IMR-90 (cell line): ENCODE measurements around the gene PIEZO1. TPM values are rescaled to one million over a fixed set of nuclear protein-coding genes. Genes with fewer than 3 reads are reported as not detected.
A peak's percentile ranks its signal among the peaks of the same experiment; 100 is the strongest.

Experiments
- ATAC-seq: fragments of 200-7000 bp; cut with Tn5 transposase; 2 replicates; pipeline ENCODE4 v1.9.1; 2020; ENCODE audit warnings: low read depth, mild to moderate bottlenecking, moderate library complexity
- BruUV-seq: library from RNA; stranded (reverse); fragments of 400-500 nt; replicated peaks from 2 replicates; lab custom pipeline; 2021; lab: Mats Ljungman, UMichigan
- CTCF ChIA-PET: fragments of 300-600 bp; formaldehyde crosslinking; extraction: SDS; loops from one replicate; lab custom pipeline; 2021; ENCODE audit warnings: antibody characterized with exemption; lab: Yijun Ruan, JAX
- POLR2A ChIA-PET: fragments of 300-600 bp; sonication (Branson Sonifier 250); formaldehyde crosslinking; loops from one replicate; lab custom pipeline; 2022; ENCODE audit warnings: antibody characterized with exemption; ENCODE audit not compliant: unreplicated experiment; lab: Charles Lee
- DNase-seq: peaks from one replicate; pipeline ENCODE4 v3.0.0; 2013
- H2AFZ ChIP-seq: replicated peaks from 2 replicates; pipeline ENCODE3; 2013; ENCODE audit warnings: low read length, mild to moderate bottlenecking; ENCODE audit not compliant: poor library complexity
- H2AK5ac ChIP-seq: 2 replicates; pipeline ENCODE4 v1.6.1; 2013; ENCODE audit warnings: low read depth, low read length, inconsistent platforms
- H2AK9ac ChIP-seq: replicated peaks from 2 replicates; pipeline ENCODE3; 2013; ENCODE audit warnings: mild to moderate bottlenecking, low read depth, low read length, moderate library complexity; ENCODE audit not compliant: poor library complexity
- H2BK120ac ChIP-seq: 2 replicates; pipeline ENCODE4 v1.6.1; 2013; ENCODE audit warnings: low read depth, low read length, inconsistent platforms
- H2BK15ac ChIP-seq: 3 replicates; pipeline ENCODE4 v1.6.1; 2013; ENCODE audit warnings: low read depth, low read length, inconsistent platforms
- H2BK20ac ChIP-seq: 2 replicates; pipeline ENCODE4 v1.6.1; 2013; ENCODE audit warnings: low read depth, mild to moderate bottlenecking, inconsistent platforms, low read length, moderate library complexity
- H2BK5ac ChIP-seq: 2 replicates; pipeline ENCODE4 v1.6.1; 2013; ENCODE audit warnings: mild to moderate bottlenecking, low read depth, low read length, inconsistent platforms; ENCODE audit not compliant: poor library complexity, severe bottlenecking
- H3K14ac ChIP-seq: replicated peaks from 2 replicates; pipeline ENCODE4 v1.6.1; 2013; ENCODE audit warnings: low read depth, low read length, inconsistent platforms
- H3K18ac ChIP-seq: 2 replicates; pipeline ENCODE4 v1.6.1; 2013; ENCODE audit warnings: low read depth, low read length, control low read depth
- H3K23ac ChIP-seq: 2 replicates; pipeline ENCODE4 v1.6.1; 2013; ENCODE audit warnings: low read depth, low read length, inconsistent platforms
- H3K27ac ChIP-seq: 2 replicates; pipeline ENCODE4 v1.5.1; 2013; ENCODE audit warnings: mild to moderate bottlenecking, control low read depth, low read length; ENCODE audit not compliant: insufficient read depth
- H3K27me3 ChIP-seq: 2 replicates; pipeline ENCODE4 v1.6.1; 2013; ENCODE audit warnings: low read length; ENCODE audit not compliant: control insufficient read depth, insufficient read depth
- H3K36me3 ChIP-seq: 2 replicates; pipeline ENCODE4 v1.6.1; 2013; ENCODE audit warnings: low read length, mixed read lengths; ENCODE audit not compliant: control insufficient read depth, insufficient read depth
- H3K4ac ChIP-seq: 2 replicates; pipeline ENCODE4 v1.6.1; 2013; ENCODE audit warnings: low read depth, low read length, inconsistent platforms
- H3K4me1 ChIP-seq: 2 replicates; pipeline ENCODE4 v1.6.1; 2013; ENCODE audit warnings: low read length, mixed read lengths; ENCODE audit not compliant: control insufficient read depth, insufficient read depth
- H3K4me2 ChIP-seq: 2 replicates; pipeline ENCODE4 v1.6.1; 2013; ENCODE audit warnings: low read depth, mild to moderate bottlenecking, control low read depth, low read length, moderate library complexity
- H3K4me3 ChIP-seq: 2 replicates; pipeline ENCODE4 v1.5.1; 2013; ENCODE audit warnings: low read depth, mild to moderate bottlenecking, control low read depth, low read length, moderate library complexity; ENCODE audit not compliant: insufficient read depth
- H3K56ac ChIP-seq: 2 replicates; pipeline ENCODE4 v1.6.1; 2013; ENCODE audit warnings: low read length, inconsistent platforms; ENCODE audit not compliant: insufficient read depth; ENCODE audit errors: extremely low read depth
- H3K79me1 ChIP-seq, 2 experiments: 2 replicates each; pipeline ENCODE4 v1.6.1; 2013; ENCODE audit warnings: low read length in 2 of 2, inconsistent platforms in 1 of 2, low read depth in 1 of 2
- H3K9ac ChIP-seq: 2 replicates; pipeline ENCODE4 v1.6.1; 2013; ENCODE audit warnings: low read depth, low read length, control low read depth
- H3K9me1 ChIP-seq: 2 replicates; pipeline ENCODE4 v1.6.1; 2013; ENCODE audit warnings: low read length, inconsistent platforms; ENCODE audit not compliant: insufficient read depth
- H3K9me3 ChIP-seq: 2 replicates; pipeline ENCODE4 v1.6.1; 2013; ENCODE audit warnings: low read length; ENCODE audit not compliant: control insufficient read depth, insufficient read depth
- H4K20me1 ChIP-seq: 2 replicates; pipeline ENCODE4 v1.6.1; 2013; ENCODE audit warnings: low read length, inconsistent platforms; ENCODE audit not compliant: insufficient read depth
- H4K5ac ChIP-seq: 2 replicates; pipeline ENCODE4 v1.6.1; 2013; ENCODE audit warnings: mild to moderate bottlenecking, low read depth, low read length, control low read depth
- H4K8ac ChIP-seq, 2 experiments: 2 replicates each; pipeline ENCODE4 v1.6.1; 2013; ENCODE audit warnings: low read depth in 2 of 2, low read length in 2 of 2, control low read depth in 1 of 2, inconsistent platforms in 1 of 2
- H4K91ac ChIP-seq: 2 replicates; pipeline ENCODE4 v1.6.1; 2013; ENCODE audit warnings: low read depth, low read length, inconsistent platforms; ENCODE audit not compliant: insufficient read depth
- CHD1 ChIP-seq: IDR thresholded peaks from 2 replicates; pipeline ENCODE4 v1.6.1; 2012; ENCODE audit warnings: low read depth, low read length, improper control_type of control experiment
- FOS ChIP-seq: fragments of 150-350 bp; IDR thresholded peaks from 2 replicates; pipeline ENCODE4 v1.6.1; 2016; ENCODE audit warnings: low read depth, low read length
- RCOR1 ChIP-seq: IDR thresholded peaks from 2 replicates; pipeline ENCODE4 v1.6.1; 2012; ENCODE audit warnings: mild to moderate bottlenecking, low read length, improper control_type of control experiment; ENCODE audit not compliant: insufficient replicate concordance
- SMC3 ChIP-seq: fragments of 150-350 bp; IDR thresholded peaks from 2 replicates; pipeline ENCODE4 v1.6.1; 2016; ENCODE audit warnings: low read depth, mild to moderate bottlenecking, antibody characterized with exemption, low read length, moderate library complexity
- WGBS, 2 experiments: methylation state at CpG; one replicate each; pipeline versions ENCODE4 v1.1.5 to v1.1.7; 2013; ENCODE audit warnings: missing lambda C conversion rate in 2 of 2; ENCODE audit not compliant: insufficient read length in 1 of 2; ENCODE audit errors: extremely low coverage in 2 of 2; 5-methylcytosine and 5-hydroxymethylcytosine counted together
- dilution Hi-C: fragments of 300-500 bp; cut with HindIII; formaldehyde crosslinking; loops from one replicate; pipeline ENCODE4 v1.14.3; 2018; ENCODE audit warnings: low sequenced_read_pairs; ENCODE audit not compliant: unreplicated experiment
- in situ Hi-C: fragments of 300-500 bp; cut with MboI; formaldehyde crosslinking; loops from 3 replicates; pipeline ENCODE4 v1.14.3; 2019; ENCODE audit warnings: low sequenced_read_pairs, inconsistent platforms, mixed read lengths
- intact Hi-C: fragments of 100-400 bp; cut with micrococcal nuclease; formaldehyde crosslinking; loops from 2 replicates; pipeline ENCODE4 v1.10.0; 2022
- polyA plus RNA-seq, 3 experiments: library from polyadenylated mRNA; depleted of rRNA; stranded (reverse); fragments of >200 nt; gene quantifications; 2 replicates each; pipeline ENCODE4 v1.2.3, GENCODE V29; 2012; ENCODE audit warnings: low replicate concordance in 1 of 3
- total RNA-seq: library from RNA; depleted of rRNA; stranded (reverse); fragments of >200 nt; gene quantifications from 2 replicates; pipeline ENCODE4 v1.2.3, GENCODE V29; 2012

Gene PIEZO1
- total and polyA plus RNA-seq, 2 of the 4 experiments (the other 2 are of a cell fraction): 36.2 to 372 TPM

DNA sequence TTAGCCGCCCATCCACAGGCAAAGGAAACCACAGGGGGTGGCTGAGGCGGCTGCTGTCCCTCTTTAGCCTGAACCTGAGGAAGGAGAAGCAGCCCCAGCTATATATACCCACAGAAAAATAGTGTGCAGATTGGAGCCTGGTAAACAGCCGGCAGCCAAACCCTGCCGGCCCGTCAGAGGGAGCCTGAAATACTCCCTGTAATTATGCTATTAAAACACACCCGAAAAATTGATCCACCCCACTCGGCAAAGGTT, 6.8 kb downstream of the PIEZO1 start:
- H3K4ac ChIP-seq: no peak overlapping the region
- H2BK5ac ChIP-seq: no peak overlapping the region
- H2AK5ac ChIP-seq: no peak overlapping the region
- H3K9me3 ChIP-seq: no peaks in the 10 kb centered on the region
- intact Hi-C loops (no loop called here), dilution Hi-C loops (no loop called here), in situ Hi-C loops (no loop called here)
- H2AK9ac ChIP-seq: peak overlapping the region; percentile 71
- H4K91ac ChIP-seq: no peak overlapping the region
- no peak overlapping the region for H3K9ac ChIP-seq
- H3K4me1 ChIP-seq: peaks cover 55% of the 10 kb centered on the region
- H3K23ac ChIP-seq: no peak overlapping the region
- no TSS peak for BruUV-seq
- no peak overlapping the region for H3K4me2 ChIP-seq
- no peak overlapping the region for H3K18ac ChIP-seq
- H3K4me3 ChIP-seq: no peak overlapping the region
- H3K56ac ChIP-seq: no peak overlapping the region
- H3K27me3 ChIP-seq: no peaks in the 10 kb centered on the region
- H2BK20ac ChIP-seq: no peak overlapping the region
- ChIA-PET CTCF (no interaction called here), POLR2A (no interaction called here)
- H3K9me1 ChIP-seq: peaks cover 15% of the 10 kb centered on the region
- no peak overlapping the region for H2BK120ac ChIP-seq
- DNase-seq (no peak), ATAC-seq (no peak)
- no peak overlapping the region for H3K27ac ChIP-seq
- peaks cover 3% of the 10 kb centered on the region; the same call in 1 of the 2 replicates for H3K36me3 ChIP-seq
- H4K5ac ChIP-seq: no peak overlapping the region
- H4K20me1 ChIP-seq: peaks cover 96% of the 10 kb centered on the region
- H3K79me1 ChIP-seq: peaks cover 5 to 68% of the 10 kb centered on the region in 2 experiments; a peak in 3 of 4 replicates
- H3K14ac ChIP-seq: no peak overlapping the region
- no CpG with 5 or more reads among the region's 7 CpGs for WGBS, 2 experiments
- H4K8ac ChIP-seq: no peak overlapping the region
- TF ChIP-seq FOS (no peak), SMC3 (no peak), RCOR1 (no peak), CHD1 (no peak)
- no peak overlapping the region for H2BK15ac ChIP-seq
- no peak overlapping the region for H2AFZ ChIP-seq
